Body of pancreas (tissue), 4 donors: Measurements from ENCODE around the gene KIF18A. TPM values are rescaled to one million over a fixed set of nuclear protein-coding genes. Genes with fewer than 3 reads are reported as not detected.

ENCODE experiments used
- ATAC-seq: fragments of 150-250 bp; one replicate; pipeline ENCODE4 v1.9.1; 2016
- DNase-seq, 4 donors: peaks; one replicate each; pipeline ENCODE4 v3.0.0-alpha.2; 2019
- H3K27ac ChIP-seq, 4 donors: fragments of 200-600 bp; sonication (generic); 1 replicate in 3 of 4; 2 replicates in 1 of 4; pipeline versions ENCODE4 v1.5.1 to v1.6.1; 2016 to 2019; ENCODE audit warnings: mild to moderate bottlenecking in 1 of 4, mixed read lengths in 1 of 4, moderate library complexity in 1 of 4
- H3K27me3 ChIP-seq, 2 donors: fragments of 200-600 bp; sonication (generic); one replicate each; pipeline ENCODE4 v1.6.0; 2016; ENCODE audit warnings: mild to moderate bottlenecking in 1 of 2
- H3K36me3 ChIP-seq, 2 donors: fragments of 200-600 bp; sonication (generic); replicated peaks in 1 of 2; 2 replicates each; pipeline ENCODE4 v1.5.1; 2016; ENCODE audit warnings: low read depth in 2 of 2; ENCODE audit not compliant: insufficient read depth in 1 of 2
- H3K4me1 ChIP-seq: fragments of 200-600 bp; sonication (generic); one replicate; pipeline ENCODE4 v1.6.0; 2016
- H3K4me3 ChIP-seq, 2 donors: fragments of 200-600 bp; sonication (generic); 1 replicate in 1 of 2; 2 replicates in 1 of 2; pipeline ENCODE4 v1.5.1; 2016 to 2019
- H3K9me3 ChIP-seq, 3 donors: fragments of 200-600 bp; sonication (generic); 1 replicate in 2 of 3; 2 replicates in 1 of 3; pipeline ENCODE4 v1.5.1; 2016
- POLR2A ChIP-seq, 3 donors: fragments of 450-650 bp; IDR thresholded peaks; one replicate each; pipeline ENCODE4 v1.6.1; 2016; ENCODE audit warnings: antibody characterized with exemption in 3 of 3, mild to moderate bottlenecking in 2 of 3
- WGBS, 2 donors: methylation state at CpG; one replicate each; pipeline ENCODE4 v1.1.5; 2017; 5-methylcytosine and 5-hydroxymethylcytosine counted together
- intact Hi-C: fragments of 100-400 bp; cut with DNase I; formaldehyde crosslinking; loops from one replicate; pipeline ENCODE4 v1.15.1; 2023
- total RNA-seq, 2 donors: library from RNA; depleted of rRNA; stranded (reverse); fragments of >200 nt; gene quantifications; one replicate each; pipeline ENCODE4 v1.1.0, GENCODE V29; 2016
- TF ChIP-seq, protein P1 (sequence below), 7 experiments: fragments of 450-650 bp in 4 of 7; fragments of 200-600 bp in 3 of 7; sonication (generic) in 3 of 7; IDR thresholded peaks; one replicate each; pipeline ENCODE4 v1.5.1; 2016 to 2019; ENCODE audit warnings: antibody characterized with exemption in 7 of 7

Gene KIF18A
- total RNA-seq, 2 donors from 2014 or later: 0.52 TPM; not detected in 1

- Histone ChIP-seq H3K9me3 (peaks cover 0 to 14% (median 0%) of the 10 kb centered on the region in 3 donors), H3K27ac (no peak overlapping the region), H3K27me3 (no peaks in the 10 kb centered on the region), H3K4me1 (no peaks in the 10 kb centered on the region), H3K36me3 (no peaks in the 10 kb centered on the region), H3K4me3 (no peak overlapping the region)
- intact Hi-C loops: no loop called here
- 91 to 100% methylated on average over 2 of the region's 2 CpGs for WGBS, 2 donors
- no peak for TF ChIP-seq POLR2A (IDR thresholded peaks at IDR 0.05)
- TF ChIP-seq, protein P1, sequence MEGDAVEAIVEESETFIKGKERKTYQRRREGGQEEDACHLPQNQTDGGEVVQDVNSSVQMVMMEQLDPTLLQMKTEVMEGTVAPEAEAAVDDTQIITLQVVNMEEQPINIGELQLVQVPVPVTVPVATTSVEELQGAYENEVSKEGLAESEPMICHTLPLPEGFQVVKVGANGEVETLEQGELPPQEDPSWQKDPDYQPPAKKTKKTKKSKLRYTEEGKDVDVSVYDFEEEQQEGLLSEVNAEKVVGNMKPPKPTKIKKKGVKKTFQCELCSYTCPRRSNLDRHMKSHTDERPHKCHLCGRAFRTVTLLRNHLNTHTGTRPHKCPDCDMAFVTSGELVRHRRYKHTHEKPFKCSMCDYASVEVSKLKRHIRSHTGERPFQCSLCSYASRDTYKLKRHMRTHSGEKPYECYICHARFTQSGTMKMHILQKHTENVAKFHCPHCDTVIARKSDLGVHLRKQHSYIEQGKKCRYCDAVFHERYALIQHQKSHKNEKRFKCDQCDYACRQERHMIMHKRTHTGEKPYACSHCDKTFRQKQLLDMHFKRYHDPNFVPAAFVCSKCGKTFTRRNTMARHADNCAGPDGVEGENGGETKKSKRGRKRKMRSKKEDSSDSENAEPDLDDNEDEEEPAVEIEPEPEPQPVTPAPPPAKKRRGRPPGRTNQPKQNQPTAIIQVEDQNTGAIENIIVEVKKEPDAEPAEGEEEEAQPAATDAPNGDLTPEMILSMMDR (IDR thresholded peaks at IDR 0.05): no peak
- DNase-seq (no peak), ATAC-seq (no peak)
Observed at GRCh38 chr11:28144808-28145207, 36.9 kb upstream of the KIF18A start.

- 96 to 98% methylated on average over 1 of the region's 1 CpG for WGBS, 2 donors
- TF ChIP-seq, protein P1 (IDR thresholded peaks at IDR 0.05): no peak
- TF ChIP-seq POLR2A (IDR thresholded peaks at IDR 0.05): no peak
- Histone ChIP-seq H3K9me3 (peaks cover 0 to 28% (median 0%) of the 10 kb centered on the region in 3 donors), H3K4me1 (no peaks in the 10 kb centered on the region), H3K27me3 (no peaks in the 10 kb centered on the region), H3K36me3 (no peaks in the 10 kb centered on the region), H3K27ac (no peak overlapping the region), H3K4me3 (no peak overlapping the region)
- intact Hi-C loops: no loop called here
- DNase-seq (no peak), ATAC-seq (no peak)
Observed at GRCh38 chr11:28142724-28143123, 34.8 kb upstream of the KIF18A start.

DNA sequence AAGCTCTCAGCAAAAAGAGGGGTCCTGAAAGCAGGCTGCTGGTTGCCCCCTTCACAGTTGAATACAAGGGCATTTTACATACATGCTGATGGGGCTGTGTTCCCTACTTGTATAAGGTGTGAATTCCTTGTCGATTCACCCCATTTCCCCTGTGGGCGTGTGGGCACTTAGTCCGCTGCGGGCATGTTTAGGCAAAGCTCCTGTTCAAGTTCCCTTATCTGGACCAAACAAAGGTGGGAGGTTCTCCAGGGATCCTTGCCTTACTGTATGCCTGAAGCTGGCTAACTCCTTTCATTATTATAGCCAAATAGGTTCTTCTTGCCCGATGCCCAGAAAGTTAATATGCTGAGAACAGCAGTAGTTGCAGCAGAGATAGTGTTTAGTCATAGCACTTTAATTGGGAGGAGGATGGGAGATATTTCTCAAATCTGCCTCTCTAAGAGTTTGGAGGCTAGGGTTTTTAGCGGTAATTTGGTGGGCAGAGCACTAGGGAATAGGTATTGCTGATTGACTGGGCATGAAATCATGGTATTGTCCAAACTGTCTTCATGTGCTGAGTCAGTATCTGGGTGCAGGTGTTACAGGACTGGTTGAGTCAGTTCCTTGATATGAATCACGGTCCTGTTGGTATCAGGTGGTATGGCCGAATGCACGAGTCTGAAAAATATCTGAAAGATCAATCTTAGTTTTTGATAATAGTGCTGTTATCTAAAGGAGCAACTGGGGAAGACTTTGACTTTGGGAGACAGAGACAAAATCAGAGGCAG, 32.9 kb upstream of the KIF18A start:
- Histone ChIP-seq H3K27me3 (no peaks in the 10 kb centered on the region), H3K4me3 (no peak overlapping the region), H3K4me1 (no peaks in the 10 kb centered on the region), H3K27ac (no peak overlapping the region), H3K36me3 (peaks cover 0 to 5% of the 10 kb centered on the region in 2 donors), H3K9me3 (peaks cover 0 to 28% (median 0%) of the 10 kb centered on the region in 3 donors)
- WGBS, 2 donors: 95 to 96% methylated on average over 9 of the region's 9 CpGs
- no peak for ATAC-seq
- no peak for TF ChIP-seq POLR2A (IDR thresholded peaks at IDR 0.05)
- TF ChIP-seq, protein P1 (IDR thresholded peaks at IDR 0.05): no peak
- DNase-seq: no peak
- intact Hi-C loops: no loop called here

- DNase-seq (no peak), ATAC-seq (no peak)
- WGBS, 2 donors: 92 to 99% methylated on average over 5 of the region's 5 CpGs
- peaks cover 0 to 5% of the 10 kb centered on the region in 2 donors for H3K36me3 ChIP-seq
- peaks cover 0 to 28% (median 0%) of the 10 kb centered on the region in 3 donors for H3K9me3 ChIP-seq
- no peak overlapping the region for H3K27ac ChIP-seq
- no peaks in the 10 kb centered on the region for H3K4me1 ChIP-seq
- intact Hi-C loops: no loop called here
- TF ChIP-seq POLR2A (IDR thresholded peaks at IDR 0.05): no peak
- TF ChIP-seq, protein P1 (IDR thresholded peaks at IDR 0.05): no peak
- no peaks in the 10 kb centered on the region for H3K27me3 ChIP-seq
- no peak overlapping the region for H3K4me3 ChIP-seq
Observed at GRCh38 chr11:28139841-28140415, 32.0 kb upstream of the KIF18A start.
